NCI-H446 treated with DMSO at 0.1 percent for 48 hours (cell line): Measurements from ENCODE around the gene SPG7.
A peak's percentile ranks its signal among the peaks of the same experiment; 100 is the strongest.
"Not testable (repeated sequence)": the region's sequence is repeated elsewhere in the genome, so short reads cannot be mapped to it uniquely, and the experiment has no call there.

Source experiments
- DNase-seq: peaks from one replicate; lab custom pipeline; 2025; lab: John Stamatoyannopoulos, UW

SPG7 gene

DNA sequence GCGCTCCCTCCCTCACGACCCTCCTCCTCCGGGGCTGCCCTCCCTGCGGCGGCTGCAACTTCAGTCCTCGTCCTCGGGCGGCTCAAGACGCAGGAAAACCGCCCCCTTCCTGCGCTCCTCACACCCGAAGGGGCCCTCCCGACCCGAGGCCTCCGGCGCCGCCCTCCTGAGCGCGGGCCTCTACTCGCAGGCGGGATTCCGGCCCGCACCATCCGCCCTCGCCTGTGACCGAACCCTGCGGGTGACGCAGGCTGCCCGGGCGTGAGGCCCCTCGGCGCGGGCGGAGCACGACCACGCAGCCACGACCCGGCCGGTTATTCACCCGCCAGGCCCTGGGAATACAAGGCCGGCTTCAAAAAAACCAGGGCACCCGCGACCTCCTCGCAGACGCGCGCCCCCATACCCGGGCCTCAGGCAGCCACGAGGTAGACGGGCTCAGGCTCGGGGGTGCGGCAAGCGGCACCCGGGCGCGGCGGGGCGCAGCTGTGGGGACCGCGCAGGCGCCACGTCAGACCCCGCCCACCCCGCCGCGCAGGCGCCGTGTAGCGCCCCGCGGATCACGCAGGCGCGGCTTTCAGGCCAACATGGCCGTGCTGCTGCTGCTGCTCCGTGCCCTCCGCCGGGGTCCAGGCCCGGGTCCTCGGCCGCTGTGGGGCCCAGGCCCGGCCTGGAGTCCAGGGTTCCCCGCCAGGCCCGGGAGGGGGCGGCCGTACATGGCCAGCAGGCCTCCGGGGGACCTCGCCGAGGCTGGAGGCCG is at the start of gene SPG7:
Gene SPG7, plus strand, starts transcription at position 570 of the 757 bp plus-strand sequence. Its CDS starts 15 bp downstream, at position 585.
- peak; percentile 40 for DNase-seq

DNA sequence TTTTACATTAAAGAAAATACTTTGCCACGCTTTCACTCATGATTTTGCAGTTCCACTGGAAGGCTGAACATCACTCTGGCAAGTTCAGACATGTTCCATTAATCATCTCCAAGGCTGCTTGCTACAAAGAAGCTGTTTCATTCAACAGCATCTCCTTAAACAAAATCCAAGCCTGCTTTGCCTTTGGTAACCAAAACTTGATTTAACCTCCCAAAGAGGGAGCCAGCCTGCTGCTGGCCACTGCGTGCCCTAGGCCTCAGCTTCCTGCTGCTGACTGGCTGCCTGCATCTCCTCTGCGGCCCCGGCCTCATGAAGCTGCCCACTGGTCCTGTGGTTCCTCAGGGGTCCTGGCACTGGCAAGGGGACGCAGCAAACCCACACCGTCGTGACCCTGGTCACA is 49.7 kb upstream of the SPG7 start:
- no peak for DNase-seq

GRCh38 chr16:89458967-89459366 is 49.2 kb upstream of the SPG7 start:
- DNase-seq: no peak

- no peak for DNase-seq
Observed at GRCh38 chr16:89460556-89460955, 47.6 kb upstream of the SPG7 start.

- DNase-seq: not testable (repeated sequence)
Observed at GRCh38 chr16:89461890-89462289, 46.3 kb upstream of the SPG7 start.

- not testable (repeated sequence) for DNase-seq
Observed at GRCh38 chr16:89462639-89463038, 45.6 kb upstream of the SPG7 start.

- DNase-seq: not testable (repeated sequence)
Observed at GRCh38 chr16:89463312-89463711, 44.9 kb upstream of the SPG7 start.

- no peak for DNase-seq
Observed at GRCh38 chr16:89466920-89467319, 41.3 kb upstream of the SPG7 start.

GRCh38 chr16:89467382-89467781 is 40.8 kb upstream of the SPG7 start:
- no peak for DNase-seq

- DNase-seq: no peak
Observed at GRCh38 chr16:89472711-89473075, 35.5 kb upstream of the SPG7 start.

- DNase-seq: no peak
Observed at GRCh38 chr16:89473136-89473712, 35.0 kb upstream of the SPG7 start.

GRCh38 chr16:89473791-89474414 is 34.3 kb upstream of the SPG7 start:
- no peak for DNase-seq

- no peak for DNase-seq
Observed at GRCh38 chr16:89475144-89475543, 33.1 kb upstream of the SPG7 start.

DNA sequence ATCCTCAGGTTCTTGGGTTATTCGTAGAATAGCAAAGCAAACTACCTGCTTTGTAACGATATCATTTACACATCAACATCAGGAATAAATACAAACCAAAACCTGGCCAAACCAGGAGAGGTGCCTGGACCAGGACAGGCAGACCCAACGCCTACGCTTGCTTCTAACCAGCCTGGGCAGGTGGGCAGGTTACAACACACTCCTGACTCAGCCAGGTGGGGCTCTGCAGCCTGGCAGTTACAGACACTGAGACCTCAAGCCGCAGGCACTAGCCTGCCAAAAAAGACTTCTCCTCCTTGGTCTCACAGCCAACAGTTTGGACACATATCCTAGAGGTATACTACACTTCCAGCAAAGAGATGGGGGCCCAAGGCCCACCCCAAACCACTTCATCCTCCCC is 31.8 kb upstream of the SPG7 start:
- no peak for DNase-seq

- DNase-seq: no peak
Observed at GRCh38 chr16:89476811-89477261, 31.4 kb upstream of the SPG7 start.

DNA sequence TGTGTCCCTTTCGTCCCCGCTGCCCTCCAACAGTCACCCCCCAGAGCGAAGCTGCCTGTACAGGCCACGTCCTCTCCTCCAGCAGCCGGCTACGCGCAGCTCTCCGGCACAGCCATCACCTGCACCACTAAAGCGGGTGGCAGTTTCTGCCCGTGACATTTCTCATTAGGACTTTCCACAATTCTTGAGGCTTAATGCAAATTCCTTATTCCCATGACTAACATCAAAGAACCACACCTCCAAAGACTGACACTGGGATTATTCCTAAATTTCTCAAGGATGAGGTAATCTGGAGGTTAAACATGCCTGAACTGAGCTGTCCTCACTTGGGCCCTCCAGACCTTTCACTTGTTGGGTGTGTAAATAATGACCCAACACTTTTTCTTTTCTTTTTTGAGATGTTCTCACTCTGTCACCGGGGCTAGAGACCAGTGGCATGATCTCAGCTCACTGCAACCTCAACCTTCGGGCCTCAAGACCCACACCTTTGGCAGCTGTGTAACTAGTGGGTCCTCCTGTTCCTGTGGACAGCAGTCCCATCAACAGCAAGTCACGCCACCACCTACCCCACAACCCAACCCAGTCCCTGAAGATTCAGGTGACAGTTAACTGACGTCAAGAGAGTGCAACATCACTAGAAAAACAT is 29.5 kb upstream of the SPG7 start:
- DNase-seq: no peak

DNA sequence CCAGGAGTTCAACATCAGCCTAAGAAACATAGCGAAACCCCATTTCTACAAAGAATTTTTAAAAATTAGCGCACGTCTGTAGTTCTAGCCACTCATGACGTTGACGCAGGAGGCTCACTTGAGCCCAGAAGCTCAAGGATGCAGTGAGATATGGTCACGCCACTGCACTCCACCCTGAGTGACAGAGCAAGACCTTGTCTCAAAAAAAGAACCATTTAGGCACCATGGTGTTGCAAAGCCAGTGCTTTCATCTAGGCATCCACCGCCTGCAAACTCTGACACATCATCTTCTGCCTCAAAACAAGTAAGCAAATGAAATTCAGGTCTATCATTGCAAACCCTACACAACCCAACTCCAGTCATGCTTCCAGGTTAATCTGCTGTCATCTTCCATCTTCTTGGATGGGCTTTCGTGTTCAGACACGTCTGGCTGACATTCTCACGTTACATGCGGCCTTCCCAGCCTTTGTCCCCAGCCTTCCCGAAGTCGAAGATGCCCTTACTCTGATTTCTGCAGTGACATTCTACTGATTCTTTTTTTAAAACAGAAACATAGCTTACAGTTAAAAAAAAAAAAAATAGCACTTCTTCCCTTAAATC is 26.7 kb upstream of the SPG7 start:
- no peak for DNase-seq

- no peak for DNase-seq
Observed at GRCh38 chr16:89482150-89482816, 25.9 kb upstream of the SPG7 start.

- DNase-seq: no peak
Observed at GRCh38 chr16:89482817-89483205, 25.4 kb upstream of the SPG7 start.

GRCh38 chr16:89484041-89484501 is 24.1 kb upstream of the SPG7 start:
- no peak for DNase-seq

DNA sequence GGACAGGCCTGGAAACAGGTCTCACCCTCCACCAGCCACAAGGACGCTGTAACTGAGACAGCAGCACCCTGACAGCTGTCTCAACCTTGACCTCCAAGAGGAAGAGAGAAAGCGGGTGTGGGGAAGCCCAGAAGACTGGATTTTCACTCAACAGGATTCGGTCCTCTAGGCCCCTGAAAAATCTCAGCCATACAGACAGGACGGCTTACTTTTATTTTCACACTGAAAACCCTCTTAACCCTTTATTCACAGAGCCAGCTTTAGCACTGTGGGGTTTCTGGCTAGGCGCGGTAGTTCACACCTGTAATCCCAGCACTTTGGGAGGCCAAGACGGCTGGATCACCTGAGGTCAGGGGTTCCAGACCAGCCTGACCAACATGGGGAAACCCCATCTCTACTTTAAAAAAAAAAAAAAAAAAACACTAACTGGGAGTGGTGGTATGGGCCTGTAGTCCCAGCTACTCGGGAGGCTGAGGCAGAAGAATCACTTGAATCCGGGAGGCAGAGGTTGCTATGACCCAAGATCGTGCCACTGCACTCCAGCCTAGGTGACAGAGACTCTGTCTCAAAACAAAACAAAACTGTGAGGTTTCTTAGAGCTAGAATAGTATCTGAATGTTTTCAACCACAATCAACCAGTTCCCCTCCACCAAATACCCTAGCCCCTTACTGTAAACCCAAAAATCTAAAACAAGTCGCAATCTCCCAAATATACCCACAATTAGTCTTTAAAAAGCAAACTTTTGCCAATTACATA is 23.1 kb upstream of the SPG7 start:
- no peak for DNase-seq
